T47D (cell line): ENCODE data around the gene FTCD.

ENCODE experiments used
- DNase-seq, 2 experiments: peaks; one replicate each; pipeline versions ENCODE4 v3.0.0 to v3.0.0-alpha.2; 2011 to 2012; ENCODE audit warnings: low read depth in 1 of 2, low spot score in 1 of 2
- JUND ChIP-seq: IDR thresholded peaks from 2 replicates; pipeline ENCODE4 v1.6.1; 2012; ENCODE audit warnings: low read depth
- in situ Hi-C: cut with HindIII; loops from 2 replicates; pipeline ENCODE4 v1.10.0; 2016; ENCODE audit warnings: low sequenced_read_pairs, low pct_unique_long_range_greater_than_20kb

The FTCD gene

GRCh38 chr21:46128933-46129571 lies 26.3 kb downstream of the FTCD start:
- no peak for DNase-seq
- no peak for TF ChIP-seq JUND
- in situ Hi-C loops, result no loop called here

GRCh38 chr21:46128106-46128932 lies 27.1 kb downstream of the FTCD start:
- TF ChIP-seq JUND, result no peak
- no peak for DNase-seq
- in situ Hi-C loops, result no loop called here

- in situ Hi-C loops, result no loop called here
- no peak for DNase-seq
- TF ChIP-seq JUND, result no peak
Measured at GRCh38 chr21:46127239-46128105, 27.9 kb downstream of the FTCD start.

GRCh38 chr21:46126309-46127238 lies 28.8 kb downstream of the FTCD start:
- no peak for TF ChIP-seq JUND
- no peak for DNase-seq
- in situ Hi-C loops, result no loop called here

- TF ChIP-seq JUND, result no peak
- no peak for DNase-seq
- in situ Hi-C loops, result no loop called here
Measured at GRCh38 chr21:46125846-46126301, 29.5 kb downstream of the FTCD start.

GRCh38 chr21:46124926-46125845 lies 30.2 kb downstream of the FTCD start:
- no peak for TF ChIP-seq JUND
- in situ Hi-C loops, result no loop called here

GRCh38 chr21:46124083-46124925 lies 31.1 kb downstream of the FTCD start:
- in situ Hi-C loops, result no loop called here
- DNase-seq, result no peak
- no peak for TF ChIP-seq JUND

More at GRCh38 chr21:46124926-46125845, 30.2 kb downstream of the FTCD start:
- no peak for DNase-seq

GRCh38 chr21:46122758-46123683 lies 32.4 kb downstream of the FTCD start:
- no peak for TF ChIP-seq JUND
- in situ Hi-C loops, result no loop called here
- DNase-seq, result no peak

GRCh38 chr21:46122237-46122671 lies 33.1 kb downstream of the FTCD start:
- in situ Hi-C loops, result no loop called here
- no peak for TF ChIP-seq JUND
- DNase-seq, result no peak
